Uterus (tissue), 4 donors: ENCODE data around the gene GNG7. TPM values are rescaled to one million over a fixed set of nuclear protein-coding genes. Genes with fewer than 3 reads are reported as not detected.
"Not testable (repeated sequence)": the region's sequence is repeated elsewhere in the genome, so short reads cannot be mapped to it uniquely, and the experiment has no call there.

Experiments
- DNase-seq, 2 donors: peaks; one replicate each; pipeline ENCODE4 v3.0.0-alpha.2; 2019 to 2020
- H3K27ac ChIP-seq, 2 donors: fragments of 200-600 bp; sonication (generic); 1 replicate in 1 of 2; 2 replicates in 1 of 2; pipeline ENCODE4 v1.5.1; 2016 to 2018
- H3K27me3 ChIP-seq, 2 donors: fragments of 200-600 bp; sonication (generic); one replicate each; pipeline ENCODE4 v1.5.1; 2018 to 2019; ENCODE audit warnings: control low read depth in 1 of 2
- H3K36me3 ChIP-seq, 2 donors: fragments of 200-600 bp; sonication (generic); one replicate each; pipeline ENCODE4 v1.5.1; 2019; ENCODE audit warnings: control low read depth in 1 of 2
- H3K4me1 ChIP-seq, 2 donors: fragments of 200-600 bp; sonication (generic); one replicate each; pipeline ENCODE4 v1.5.1; 2018 to 2019; ENCODE audit warnings: control low read depth in 1 of 2
- H3K4me3 ChIP-seq, 2 donors: fragments of 200-600 bp; sonication (generic); 1 replicate in 1 of 2; 2 replicates in 1 of 2; pipeline ENCODE4 v1.5.1; 2018 to 2019; ENCODE audit warnings: mild to moderate bottlenecking in 1 of 2
- H3K9me3 ChIP-seq, 2 donors: fragments of 200-600 bp; sonication (generic); one replicate each; pipeline ENCODE4 v1.5.1; 2019; ENCODE audit warnings: control low read depth in 1 of 2
- CTCF ChIP-seq, 4 experiments: fragments of 200-600 bp in 2 of 4; fragments of 450-650 bp in 2 of 4; sonication (generic) in 2 of 4; IDR thresholded peaks; one replicate each; pipeline ENCODE4 v1.5.1; 2016 to 2019; ENCODE audit warnings: antibody characterized with exemption in 4 of 4, mild to moderate bottlenecking in 2 of 4, moderate library complexity in 1 of 4
- POLR2A ChIP-seq, 2 donors: fragments of 450-650 bp; IDR thresholded peaks; one replicate each; pipeline ENCODE4 v1.6.1; 2016; ENCODE audit warnings: antibody characterized with exemption in 2 of 2, mild to moderate bottlenecking in 1 of 2, moderate library complexity in 1 of 2
- intact Hi-C: fragments of 100-400 bp; cut with DNase I; formaldehyde crosslinking; loops from one replicate; pipeline ENCODE4 v1.15.1; 2023; ENCODE audit warnings: low total_unique reads
- total RNA-seq, 4 donors: library from RNA; depleted of rRNA in 3 of 4; stranded (reverse); fragments of >200 nt in 3 of 4; gene quantifications; one replicate each; pipeline versions ENCODE4 v1.1.0 to v1.2.4, GENCODE V29; 2014 to 2023
- donor health status: DM: yes; HTN: yes; CAD: no.

The GNG7 gene
- total RNA-seq, 4 donors from 2014 or later = 0.88 to 11.1 (median 3.2) TPM

DNA sequence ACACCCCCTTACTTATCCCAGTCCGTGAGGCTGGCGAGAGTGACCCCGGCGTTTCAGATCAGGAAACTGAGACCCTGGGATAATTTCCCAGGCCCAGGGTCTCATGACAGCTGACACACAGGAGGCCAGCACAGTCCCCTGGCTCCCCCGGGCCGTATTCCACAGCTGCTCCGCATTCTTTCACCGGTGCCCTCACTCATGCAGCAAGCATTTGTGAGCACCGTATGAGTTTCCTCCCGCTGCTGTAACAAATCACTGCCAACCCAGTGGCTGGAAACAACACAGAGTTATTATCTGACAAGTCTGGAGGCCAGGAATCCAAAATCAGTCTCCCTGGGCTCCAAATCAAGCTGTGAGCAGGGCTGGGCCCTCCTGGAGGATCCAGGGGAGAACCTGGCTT lies 205.3 kb downstream of the GNG7 start:
- no peak for DNase-seq
- no peaks in the 10 kb centered on the region for H3K36me3 ChIP-seq
- no peak overlapping the region for H3K27ac ChIP-seq
- H3K9me3 ChIP-seq = no peaks in the 10 kb centered on the region
- intact Hi-C loops = no loop called here
- TF ChIP-seq CTCF (IDR thresholded peaks at IDR 0.05) (no peak), POLR2A (IDR thresholded peaks at IDR 0.05) (no peak)
- peaks cover 0 to 8% of the 10 kb centered on the region in 2 donors for H3K4me1 ChIP-seq
- H3K4me3 ChIP-seq = no peak overlapping the region
- H3K27me3 ChIP-seq = no peaks in the 10 kb centered on the region

- H3K36me3 ChIP-seq = no peaks in the 10 kb centered on the region
- peak; percentile 38 to 46 for DNase-seq
- TF ChIP-seq CTCF (IDR thresholded peaks at IDR 0.05) (peak in 1 of 4 experiments; percentile 9), POLR2A (IDR thresholded peaks at IDR 0.05) (no peak)
- H3K4me1 ChIP-seq = peaks cover 0 to 8% of the 10 kb centered on the region in 2 donors
- intact Hi-C loops = no loop called here
- peak overlapping the region; percentile 61 to 78 for H3K27ac ChIP-seq
- no peaks in the 10 kb centered on the region for H3K9me3 ChIP-seq
- no peaks in the 10 kb centered on the region for H3K27me3 ChIP-seq
- H3K4me3 ChIP-seq = peak overlapping the region; percentile 37 to 46
Measured at GRCh38 chr19:2495651-2496316, 206.7 kb downstream of the GNG7 start.

DNA sequence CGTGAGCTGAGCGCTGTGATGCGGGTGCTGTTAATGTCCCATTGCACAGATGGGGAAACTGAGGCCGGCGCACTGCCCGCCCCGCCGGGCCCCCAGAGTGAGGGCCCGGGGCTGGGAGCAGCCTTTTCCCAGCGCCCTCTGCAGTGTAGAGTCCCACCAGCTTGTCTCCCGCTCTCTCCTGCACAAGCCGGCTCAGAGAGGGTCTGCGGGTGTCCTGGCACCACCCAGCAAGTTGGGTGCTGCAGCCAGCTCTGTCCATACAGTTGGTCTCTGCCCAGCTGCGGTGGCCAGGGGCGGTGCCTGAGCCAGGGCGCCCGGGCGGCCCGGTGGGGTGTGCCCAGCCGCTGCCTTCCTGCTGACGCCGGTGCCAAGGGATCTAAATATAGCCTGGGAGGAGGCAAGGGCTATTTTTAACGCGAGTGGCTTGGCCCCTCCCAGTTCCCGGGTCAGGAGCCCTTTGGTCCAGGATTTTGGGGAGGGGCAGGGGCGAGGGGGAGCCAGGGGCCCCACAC lies 207.3 kb downstream of the GNG7 start:
- intact Hi-C loops = no loop called here
- peak overlapping the region; percentile 61 to 78 for H3K27ac ChIP-seq
- peak; percentile 66 to 70 for DNase-seq
- H3K4me3 ChIP-seq = peak overlapping the region; percentile 37 to 46
- TF ChIP-seq POLR2A (IDR thresholded peaks at IDR 0.05) = no peak
- TF ChIP-seq CTCF (IDR thresholded peaks at IDR 0.05) = no peak
- H3K9me3 ChIP-seq = no peaks in the 10 kb centered on the region
- no peaks in the 10 kb centered on the region for H3K27me3 ChIP-seq
- peaks cover 0 to 8% of the 10 kb centered on the region in 2 donors for H3K4me1 ChIP-seq
- H3K36me3 ChIP-seq = no peaks in the 10 kb centered on the region

DNA sequence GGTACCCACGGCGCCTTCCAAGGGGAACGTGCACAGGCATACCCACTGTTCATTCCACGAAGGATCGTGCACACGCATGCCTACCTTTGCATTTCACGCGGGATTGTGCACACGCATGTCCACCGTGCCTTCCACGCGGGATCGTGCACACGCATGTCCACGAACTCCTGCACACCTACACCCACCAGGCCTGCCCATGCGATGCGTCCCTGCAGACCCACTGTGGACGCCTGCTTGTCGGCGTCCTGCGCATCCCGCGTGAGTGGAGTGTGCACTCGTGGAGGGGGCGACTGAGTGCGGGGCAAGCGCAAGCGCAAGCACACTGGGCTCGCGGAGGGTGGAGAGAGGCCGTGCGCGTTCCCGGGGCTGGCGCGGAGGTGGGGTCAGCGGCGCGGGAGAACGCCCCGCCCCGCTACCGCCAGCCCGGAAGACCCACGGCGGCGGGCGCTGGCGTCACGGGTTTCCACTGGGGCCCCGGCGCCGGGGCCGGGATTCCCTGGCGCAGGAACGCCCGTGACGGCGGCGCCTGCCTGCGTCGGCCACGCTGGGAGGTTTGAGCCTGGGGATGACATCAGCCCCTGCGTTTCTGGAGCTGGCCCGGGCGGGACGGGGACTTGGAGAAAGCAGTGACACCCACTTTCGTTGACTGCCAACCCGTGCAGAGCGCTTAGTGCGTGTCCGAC lies 207.9 kb downstream of the GNG7 start:
- H3K9me3 ChIP-seq = no peaks in the 10 kb centered on the region
- H3K27ac ChIP-seq = peak overlapping the region; percentile 61 to 78
- TF ChIP-seq CTCF (IDR thresholded peaks at IDR 0.05) (no peak), POLR2A (IDR thresholded peaks at IDR 0.05) (peak; percentile 33 to 37)
- peak overlapping the region; percentile 37 to 46 for H3K4me3 ChIP-seq
- H3K27me3 ChIP-seq = no peaks in the 10 kb centered on the region
- intact Hi-C loops = no loop called here
- peak; percentile 74 to 76 for DNase-seq
- peaks cover 0 to 10% of the 10 kb centered on the region in 2 donors for H3K4me1 ChIP-seq
- no peaks in the 10 kb centered on the region for H3K36me3 ChIP-seq

- no peaks in the 10 kb centered on the region for H3K27me3 ChIP-seq
- no peaks in the 10 kb centered on the region for H3K9me3 ChIP-seq
- no peaks in the 10 kb centered on the region for H3K36me3 ChIP-seq
- no peak overlapping the region for H3K27ac ChIP-seq
- no peak for DNase-seq
- H3K4me1 ChIP-seq = peaks cover 0 to 16% of the 10 kb centered on the region in 2 donors
- intact Hi-C loops = no loop called here
- H3K4me3 ChIP-seq = no peak overlapping the region
- no peak for TF ChIP-seq POLR2A (IDR thresholded peaks at IDR 0.05)
- TF ChIP-seq CTCF (IDR thresholded peaks at IDR 0.05) = no peak
Measured at GRCh38 chr19:2494084-2494446, 208.4 kb downstream of the GNG7 start.

DNA sequence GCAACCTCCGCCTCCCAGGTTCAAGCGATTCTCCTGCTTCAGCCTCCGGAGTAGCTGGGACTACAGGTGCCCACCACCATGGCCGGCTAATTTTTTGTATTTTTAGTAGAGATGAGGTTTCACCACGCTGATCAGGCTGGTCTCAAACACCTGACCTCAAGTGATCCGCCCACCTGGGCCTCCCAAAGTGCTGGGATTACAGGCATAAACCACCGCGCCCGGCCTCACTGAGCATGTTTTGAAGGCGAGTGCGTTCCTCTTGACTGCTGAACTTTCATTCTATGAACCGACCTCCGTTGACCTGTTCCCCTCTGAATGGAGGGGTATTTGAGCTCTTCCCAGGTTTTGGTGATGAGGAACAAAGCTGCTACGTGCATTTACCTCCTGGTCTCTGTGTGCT lies 209.0 kb downstream of the GNG7 start:
- peaks cover 0 to 22% of the 10 kb centered on the region in 2 donors for H3K4me1 ChIP-seq
- H3K27ac ChIP-seq, H3K9me3 ChIP-seq, H3K36me3 ChIP-seq, H3K27me3 ChIP-seq, H3K4me3 ChIP-seq, intact Hi-C loops, DNase-seq: not testable (repeated sequence)
